Panc1 (cell line): ENCODE results near the gene KRT35.

Experiments used
- CTCF ChIP-seq: fragments of 450-650 bp; IDR thresholded peaks from 2 replicates; pipeline ENCODE4 v1.5.1; 2017; ENCODE audit warnings: mild to moderate bottlenecking
- POLR2AphosphoS5 ChIP-seq: IDR thresholded peaks from 2 replicates; pipeline ENCODE4 v1.6.1; 2012; ENCODE audit warnings: mild to moderate bottlenecking, low read depth, low read length, moderate library complexity
- REST ChIP-seq, 2 experiments: IDR thresholded peaks; 2 replicates each; pipeline ENCODE4 v1.6.1; 2011 to 2012; ENCODE audit warnings: low read depth in 2 of 2, control low read depth in 1 of 2, low read length in 1 of 2, mild to moderate bottlenecking in 1 of 2, moderate library complexity in 1 of 2; ENCODE audit not compliant: insufficient read depth in 1 of 2
- SIN3A ChIP-seq: IDR thresholded peaks from 2 replicates; pipeline ENCODE4 v1.6.1; 2012; ENCODE audit warnings: low read depth, mild to moderate bottlenecking, low read length, moderate library complexity, borderline replicate concordance; ENCODE audit not compliant: insufficient read depth
- TCF7L2 ChIP-seq: IDR thresholded peaks from 2 replicates; pipeline ENCODE4 v1.6.1; 2011; ENCODE audit warnings: mild to moderate bottlenecking, low read depth, low read length, inconsistent platforms

- TF ChIP-seq CTCF (no peak), TCF7L2 (no peak), SIN3A (no peak), POLR2AphosphoS5 (no peak), REST (IDR thresholded peaks at IDR 0.05; ENCODE audit: insufficient read depth in 1 of 2, low read depth in 2 of 2, low read length in 1 of 2) (no peak)
These were observed 43.2 kb downstream of the KRT35 start for GRCh38 chr17:41437769-41438168.
